HG02798 (cell line): Measurements from ENCODE around the gene PRAMEF11.
"Not testable (repeated sequence)": the region's sequence is repeated elsewhere in the genome, so short reads cannot be mapped to it uniquely, and the experiment has no call there.

Experiments used
- ATAC-seq: cut with Tn5 transposase; IDR thresholded peaks from one replicate; pipeline ENCODE4 v1.9.1; 2021; ENCODE audit warnings: mild to moderate bottlenecking; ENCODE audit not compliant: unreplicated experiment, poor library complexity

Gene PRAMEF11

DNA sequence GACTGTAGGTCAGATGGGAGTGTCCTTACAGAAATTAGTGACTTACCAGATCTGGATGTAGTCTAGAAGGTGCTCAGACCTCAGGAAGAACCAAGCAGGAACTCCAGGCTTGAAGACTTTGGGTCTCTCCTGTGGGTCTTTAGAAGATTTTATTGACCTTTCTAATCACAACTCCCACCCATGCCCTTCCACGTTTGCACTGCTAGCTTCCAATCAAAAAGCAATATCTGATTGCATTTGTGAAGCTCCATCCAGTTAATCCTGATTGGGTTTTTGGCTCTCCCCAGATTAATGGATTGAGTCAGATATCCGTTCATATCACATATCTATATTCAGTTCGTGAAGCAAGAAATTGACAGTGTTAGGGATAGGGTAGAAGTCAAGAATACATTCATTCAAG, at the start of gene PRAMEF11:
TSS of gene PRAMEF11 (minus strand) at position 101 of the 400 bp plus-strand sequence. CDS start 2,621 bp downstream, outside the sequence.
- not testable (repeated sequence) for ATAC-seq

DNA sequence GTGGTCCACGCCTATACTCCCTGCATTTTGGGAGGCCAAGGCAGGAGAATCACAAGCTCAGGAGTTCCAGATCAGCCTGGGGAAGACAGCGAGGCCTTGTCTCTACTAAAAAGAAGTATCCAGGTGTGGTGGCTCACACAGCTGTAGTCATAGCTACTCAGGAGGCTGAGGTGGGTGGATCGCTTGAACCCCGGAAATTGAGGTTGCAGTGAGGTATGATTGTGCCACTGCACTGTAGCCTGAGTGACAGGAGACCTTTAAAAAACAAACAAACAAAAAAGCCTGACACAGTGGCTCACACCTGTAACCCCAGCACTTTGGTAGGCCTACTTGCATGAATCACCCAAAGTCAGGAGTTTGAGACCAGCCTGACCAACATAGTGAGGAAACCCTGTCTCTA, 47.2 kb upstream of the PRAMEF11 start:
- not testable (repeated sequence) for ATAC-seq

- not testable (repeated sequence) for ATAC-seq
These were observed 32.1 kb upstream of the PRAMEF11 start for GRCh38 chr1:12863131-12863880.

DNA sequence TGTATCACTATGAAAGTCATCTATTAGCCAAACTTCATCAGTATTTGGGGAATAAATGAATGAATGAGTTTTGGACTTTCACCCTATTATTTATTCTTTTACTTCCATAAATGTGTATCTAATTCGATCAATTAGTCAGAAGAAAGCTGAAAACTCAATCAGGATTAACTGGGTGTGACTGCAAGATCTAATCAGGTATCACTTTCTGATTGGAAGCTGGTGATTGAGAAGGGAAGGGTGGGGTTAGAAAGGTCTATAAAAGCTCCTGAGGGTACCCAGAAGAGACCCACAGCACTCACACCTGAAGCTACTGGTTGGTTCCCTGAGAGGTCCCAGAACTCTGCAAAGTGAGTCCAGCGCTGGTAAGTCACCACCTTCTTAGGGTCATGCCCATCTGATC, 25.6 kb upstream of the PRAMEF11 start, which contains the start of gene PRAMEF2:
TSS of gene PRAMEF2 (plus strand) at position 301 of the 400 bp plus-strand sequence. CDS start 1,924 bp downstream, outside the sequence.
- ATAC-seq: not testable (repeated sequence)

DNA sequence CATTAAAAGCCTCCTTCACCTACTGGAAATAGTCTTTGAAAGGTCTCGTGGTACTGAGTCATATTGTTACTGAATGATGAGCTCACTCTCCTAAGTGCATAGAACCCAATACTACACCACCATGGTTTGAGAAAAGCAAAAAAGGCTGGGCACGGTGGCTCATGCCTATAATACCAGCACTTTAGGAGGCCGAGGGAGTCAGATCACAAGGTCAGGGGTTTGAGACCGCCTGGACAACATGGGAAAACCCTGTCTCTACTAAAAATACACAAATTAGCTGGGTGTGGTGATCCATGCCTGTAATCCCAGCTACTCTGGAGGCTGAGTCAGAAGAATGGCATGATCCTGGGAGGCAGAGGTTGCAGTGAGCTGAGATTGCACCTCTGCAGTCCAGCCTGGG, 20.6 kb upstream of the PRAMEF11 start:
- ATAC-seq: no peak

DNA sequence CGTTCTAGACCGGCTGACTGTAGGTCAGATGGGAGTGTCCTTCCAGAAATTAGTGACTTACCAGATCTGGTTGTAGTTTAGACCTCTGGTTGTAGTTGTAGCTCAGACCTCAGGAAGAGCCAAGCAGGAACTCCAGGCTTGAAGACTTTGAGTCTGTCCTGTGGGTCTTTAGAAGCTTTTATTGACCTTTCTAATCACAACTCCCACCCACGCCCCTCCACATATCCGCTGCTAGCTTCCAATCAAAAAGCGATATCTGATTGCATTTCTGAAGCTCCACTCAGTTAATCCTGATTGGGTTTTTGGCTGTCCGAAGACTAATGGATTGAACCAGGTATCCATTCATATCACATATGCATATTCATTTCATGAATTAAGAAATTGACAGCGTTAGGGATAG, 17.4 kb upstream of the PRAMEF11 start, which contains the start of gene HNRNPCL1:
TSS of gene HNRNPCL1 (minus strand) at position 101 of the 400 bp plus-strand sequence. CDS start 431 bp downstream, outside the sequence.
- ATAC-seq: not testable (repeated sequence)

GRCh38 chr1:12833251-12833650, 2.0 kb upstream of the PRAMEF11 start:
- ATAC-seq: not testable (repeated sequence)

DNA sequence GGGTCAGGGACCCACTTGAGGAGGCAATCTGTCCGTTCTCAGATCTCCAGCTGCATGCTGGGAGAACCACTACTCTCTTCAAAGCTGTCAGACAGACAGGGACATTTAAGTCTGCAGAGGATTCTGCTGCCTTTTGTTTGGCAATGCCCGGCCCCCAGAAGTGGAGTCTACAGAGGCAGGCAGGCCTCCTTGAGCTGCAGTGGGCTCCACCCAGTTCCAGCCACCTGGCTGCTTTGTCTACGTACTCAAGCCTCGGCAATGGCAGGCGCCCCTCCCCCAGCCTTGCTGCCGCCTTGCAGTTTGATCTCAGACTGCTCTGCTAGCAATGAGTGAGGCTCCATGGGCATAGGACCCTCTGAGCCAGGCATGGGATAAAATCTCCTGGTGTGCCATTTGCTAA, 12.1 kb downstream of the PRAMEF11 start:
- not testable (repeated sequence) for ATAC-seq

GRCh38 chr1:12811409-12811784, 19.8 kb downstream of the PRAMEF11 start:
- no peak for ATAC-seq

DNA sequence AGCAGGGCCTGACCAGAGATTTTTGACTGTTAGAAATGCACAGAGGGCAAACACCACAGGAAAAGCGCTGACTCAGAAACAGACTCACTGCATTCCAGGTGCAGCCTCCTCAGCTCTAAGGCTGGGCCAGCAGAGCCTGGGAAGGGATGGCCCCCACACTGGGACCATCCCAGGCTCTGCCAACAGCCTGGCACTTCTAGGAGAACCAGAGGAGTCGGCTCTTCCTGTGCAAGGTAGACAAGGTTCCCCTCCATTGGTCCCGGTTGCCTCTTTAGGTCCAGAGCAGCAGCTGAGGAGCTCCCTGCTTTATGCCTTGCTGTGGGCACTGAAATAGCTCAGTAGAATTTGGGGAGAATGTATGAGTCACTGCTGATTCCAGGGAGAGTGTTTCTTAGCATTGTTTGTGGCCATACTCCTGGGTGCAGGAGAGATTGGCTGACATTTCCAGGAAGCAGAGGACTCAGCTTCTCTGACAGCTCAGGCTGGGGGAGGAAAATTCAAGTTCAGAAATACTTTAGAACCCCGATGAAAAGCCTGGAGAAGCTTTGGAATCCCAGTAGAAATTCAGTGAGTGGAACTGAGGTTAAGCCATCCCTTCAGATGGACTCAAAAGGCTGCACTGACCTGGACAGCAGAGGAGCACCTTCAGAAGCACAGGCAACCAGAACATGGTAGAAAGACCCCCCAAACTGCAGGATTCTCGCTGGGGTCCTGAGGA, 20.4 kb downstream of the PRAMEF11 start:
- no peak for ATAC-seq

GRCh38 chr1:12809933-12810332, 21.3 kb downstream of the PRAMEF11 start:
- no peak for ATAC-seq

DNA sequence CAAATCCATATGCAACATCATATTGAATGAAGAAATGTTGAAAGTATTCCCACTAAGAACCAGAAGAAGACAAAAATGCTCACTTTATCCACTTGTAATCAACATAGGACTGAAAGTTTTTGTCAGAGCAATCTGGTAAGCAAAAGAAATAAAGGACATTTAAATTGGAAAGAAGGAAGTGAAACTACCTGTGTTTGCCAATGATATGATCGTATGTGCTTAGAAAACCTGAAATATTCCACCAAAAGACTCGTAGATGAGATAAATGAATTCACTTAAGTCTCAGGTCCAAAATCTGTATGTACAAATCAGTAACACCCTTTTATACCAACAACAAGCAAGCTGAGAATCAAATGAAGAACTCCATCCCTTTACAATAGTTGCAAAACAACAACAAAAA, 31.5 kb downstream of the PRAMEF11 start:
- ATAC-seq: no peak

GRCh38 chr1:12798911-12799310, 32.3 kb downstream of the PRAMEF11 start:
- ATAC-seq: no peak

DNA sequence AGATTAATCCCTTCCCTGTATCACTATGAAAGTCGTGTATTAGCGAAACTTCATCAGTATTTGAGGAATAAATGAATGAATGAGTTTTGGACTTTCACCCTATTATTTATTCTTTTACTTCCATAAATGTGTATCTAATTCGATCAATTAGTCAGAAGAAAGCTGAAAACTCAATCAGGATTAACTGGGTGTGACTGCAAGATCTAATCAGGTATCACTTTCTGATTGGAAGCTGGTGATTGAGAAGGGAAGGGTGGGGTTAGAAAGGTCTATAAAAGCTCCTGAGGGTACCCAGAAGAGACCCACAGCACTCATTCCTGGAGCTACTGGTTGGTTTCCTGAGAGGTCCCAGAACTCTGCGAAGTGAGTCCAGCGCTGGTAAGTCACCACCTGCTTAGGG, 40.1 kb downstream of the PRAMEF11 start, which contains the start of gene PRAMEF1:
TSS of gene PRAMEF1 (plus strand) at position 301 of the 400 bp plus-strand sequence. CDS start 1,831 bp downstream, outside the sequence.
- ATAC-seq: not testable (repeated sequence)

GRCh38 chr1:12784729-12785128, 46.5 kb downstream of the PRAMEF11 start:
- not testable (repeated sequence) for ATAC-seq

GRCh38 chr1:12783783-12784182, 47.4 kb downstream of the PRAMEF11 start:
- ATAC-seq: not testable (repeated sequence)

DNA sequence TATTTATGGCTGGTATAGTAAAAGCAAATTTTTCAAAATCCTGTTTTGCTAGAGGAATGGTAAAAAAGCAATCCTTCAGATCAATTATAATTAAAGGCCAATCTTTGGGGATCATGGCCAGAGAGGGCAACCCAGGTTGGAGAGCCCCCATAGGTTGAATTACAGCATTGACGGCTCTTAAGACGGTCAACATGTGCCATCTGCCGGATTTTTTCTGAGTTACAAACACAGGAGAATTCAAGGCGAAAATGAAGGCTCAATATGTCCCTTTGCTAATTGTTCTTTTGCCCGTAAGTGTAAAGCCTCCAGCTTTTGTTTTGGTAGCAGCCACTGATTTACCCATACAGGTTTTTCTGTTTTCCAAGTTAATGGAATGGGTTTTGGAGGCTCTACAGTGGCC, 49.7 kb downstream of the PRAMEF11 start:
- ATAC-seq: not testable (repeated sequence)

GRCh38 chr1:12778907-12779306, 52.3 kb downstream of the PRAMEF11 start:
- no peak for ATAC-seq

- no peak for ATAC-seq
These were observed 53.1 kb downstream of the PRAMEF11 start for GRCh38 chr1:12778061-12778460.

DNA sequence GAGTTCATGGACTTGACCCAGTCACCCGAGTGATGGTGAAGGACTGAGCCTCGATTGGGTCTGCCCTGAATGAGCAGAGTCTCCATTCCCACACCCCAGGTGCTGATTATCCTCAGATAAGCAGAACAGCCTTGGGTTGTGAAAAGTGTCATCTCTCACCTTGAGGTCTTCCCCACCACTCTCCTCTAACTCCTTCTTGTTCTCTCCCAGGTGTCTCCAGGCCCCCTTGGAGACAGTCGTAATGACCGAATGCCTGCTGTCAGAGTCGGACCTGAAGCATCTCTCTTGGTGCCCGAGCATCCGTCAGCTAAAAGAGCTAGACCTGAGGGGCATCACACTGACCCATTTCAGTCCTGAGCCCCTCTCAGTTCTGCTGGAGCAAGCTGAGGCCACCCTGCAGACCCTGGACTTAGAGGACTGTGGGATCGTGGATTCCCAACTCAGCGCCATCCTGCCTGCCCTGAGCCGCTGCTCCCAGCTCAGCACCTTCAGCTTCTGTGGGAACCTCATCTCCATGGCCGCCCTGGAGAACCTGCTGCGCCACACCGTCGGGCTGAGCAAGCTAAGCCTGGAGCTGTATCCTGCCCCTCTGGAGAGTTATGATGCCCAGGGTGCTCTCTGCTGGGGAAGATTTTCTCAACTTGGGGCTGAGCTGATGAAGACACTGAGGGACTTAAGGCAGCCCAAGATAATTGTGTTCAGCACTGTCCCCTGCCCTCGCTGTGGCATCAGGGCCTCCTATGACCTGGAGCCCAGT, 54.2 kb downstream of the PRAMEF11 start:
- ATAC-seq: no peak
